Measurements from ENCODE around the gene EEPD1.

GRCh38 chr7:36137258-36137657 is 15.8 kb upstream of the EEPD1 start:
- TF ChIP-seq CTCF (IDR thresholded peaks at IDR 0.05) = no peak
- TF ChIP-seq EP300 (IDR thresholded peaks at IDR 0.05) = no peak
